ENCODE measurements around the gene TULP4. TPM values are rescaled to one million over a fixed set of nuclear protein-coding genes. Genes with fewer than 3 reads are reported as not detected.

TULP4 gene
- total RNA-seq, 1 donor from 2014 or later: 117 TPM

DNA sequence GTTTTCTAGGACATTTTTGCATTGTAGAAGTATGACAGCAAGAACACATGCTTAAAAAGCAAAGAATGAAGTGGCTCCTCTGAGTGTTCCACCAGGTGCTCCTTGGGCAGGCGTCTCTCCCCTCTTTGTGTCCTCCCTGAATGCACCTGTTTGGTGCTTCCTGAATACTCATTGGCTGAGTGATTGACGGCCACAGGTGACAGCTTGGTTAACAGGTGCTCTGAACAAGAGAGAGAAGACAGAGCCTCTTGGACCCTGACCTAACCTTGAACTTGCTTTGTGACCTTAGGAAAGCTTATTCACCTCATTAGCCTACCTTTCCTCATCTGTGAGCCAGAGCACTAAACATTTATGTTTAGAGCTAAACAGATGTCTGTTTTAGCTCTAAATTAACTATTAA is 93.7 kb downstream of the TULP4 start:
- Mint-ChIP-seq H3K4me3 (ENCODE audit: unreplicated experiment) (no peak overlapping the region), H3K27ac (ENCODE audit: unreplicated experiment) (no peak overlapping the region), H3K27me3 (ENCODE audit: unreplicated experiment) (peaks cover 1% of the 10 kb centered on the region), H3K4me1 (ENCODE audit: unreplicated experiment) (peaks cover 39% of the 10 kb centered on the region), H3K9me3 (ENCODE audit: unreplicated experiment) (no peaks in the 10 kb centered on the region), H3K36me3 (ENCODE audit: low read depth, unreplicated experiment) (peaks cover 9% of the 10 kb centered on the region)
- TF ChIP-seq, protein P1, sequence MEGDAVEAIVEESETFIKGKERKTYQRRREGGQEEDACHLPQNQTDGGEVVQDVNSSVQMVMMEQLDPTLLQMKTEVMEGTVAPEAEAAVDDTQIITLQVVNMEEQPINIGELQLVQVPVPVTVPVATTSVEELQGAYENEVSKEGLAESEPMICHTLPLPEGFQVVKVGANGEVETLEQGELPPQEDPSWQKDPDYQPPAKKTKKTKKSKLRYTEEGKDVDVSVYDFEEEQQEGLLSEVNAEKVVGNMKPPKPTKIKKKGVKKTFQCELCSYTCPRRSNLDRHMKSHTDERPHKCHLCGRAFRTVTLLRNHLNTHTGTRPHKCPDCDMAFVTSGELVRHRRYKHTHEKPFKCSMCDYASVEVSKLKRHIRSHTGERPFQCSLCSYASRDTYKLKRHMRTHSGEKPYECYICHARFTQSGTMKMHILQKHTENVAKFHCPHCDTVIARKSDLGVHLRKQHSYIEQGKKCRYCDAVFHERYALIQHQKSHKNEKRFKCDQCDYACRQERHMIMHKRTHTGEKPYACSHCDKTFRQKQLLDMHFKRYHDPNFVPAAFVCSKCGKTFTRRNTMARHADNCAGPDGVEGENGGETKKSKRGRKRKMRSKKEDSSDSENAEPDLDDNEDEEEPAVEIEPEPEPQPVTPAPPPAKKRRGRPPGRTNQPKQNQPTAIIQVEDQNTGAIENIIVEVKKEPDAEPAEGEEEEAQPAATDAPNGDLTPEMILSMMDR (IDR thresholded peaks at IDR 0.05; ENCODE audit: unreplicated experiment): no peak
- no peak for DNase-seq (ENCODE audit: low spot score)

DNA sequence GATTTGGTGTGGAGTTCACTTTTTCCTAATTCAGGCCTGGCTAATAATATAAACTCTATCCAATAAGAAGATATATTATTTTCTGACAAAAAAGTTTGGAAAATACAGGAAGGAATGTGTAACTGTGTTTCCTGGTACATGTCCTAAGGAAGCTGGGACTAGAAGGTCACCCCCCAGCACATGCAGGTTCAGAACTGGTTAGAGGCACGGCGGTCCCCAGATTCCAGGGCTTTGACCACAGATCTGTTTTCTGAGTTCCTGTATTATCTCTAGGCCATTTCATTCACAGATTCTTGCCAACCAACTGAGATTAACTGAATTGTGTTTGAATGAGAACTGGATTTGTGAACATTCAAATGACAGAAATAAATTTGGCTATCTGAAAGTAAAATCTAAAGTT is 94.5 kb downstream of the TULP4 start:
- TF ChIP-seq, protein P1 (IDR thresholded peaks at IDR 0.05; ENCODE audit: unreplicated experiment): no peak
- Mint-ChIP-seq H3K27ac (ENCODE audit: unreplicated experiment) (no peak overlapping the region), H3K4me1 (ENCODE audit: unreplicated experiment) (peaks cover 35% of the 10 kb centered on the region), H3K27me3 (ENCODE audit: unreplicated experiment) (peaks cover 1% of the 10 kb centered on the region), H3K4me3 (ENCODE audit: unreplicated experiment) (no peak overlapping the region), H3K36me3 (ENCODE audit: low read depth, unreplicated experiment) (peaks cover 9% of the 10 kb centered on the region), H3K9me3 (ENCODE audit: unreplicated experiment) (no peaks in the 10 kb centered on the region)
- DNase-seq (ENCODE audit: low spot score): no peak

DNA sequence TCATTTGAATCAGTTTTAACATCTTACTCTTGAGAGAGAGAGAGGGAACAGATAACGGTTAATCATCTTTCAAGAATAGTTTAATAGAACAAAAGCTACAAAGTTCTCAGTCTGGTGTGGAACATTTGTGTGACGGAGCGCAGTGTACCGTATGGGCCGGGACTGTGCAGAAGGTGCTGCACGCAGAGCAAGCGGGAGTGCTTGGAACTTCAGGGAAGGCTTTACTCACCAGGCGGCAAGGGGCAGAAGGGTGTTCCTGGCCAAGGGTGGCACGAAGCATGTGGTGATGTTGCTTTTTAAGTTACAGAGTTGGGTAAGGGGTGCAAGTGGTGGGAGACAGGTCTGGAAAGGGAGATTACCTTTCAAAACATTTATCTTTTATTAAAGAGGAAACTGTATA is 95.7 kb downstream of the TULP4 start:
- Mint-ChIP-seq H3K4me1 (ENCODE audit: unreplicated experiment) (peaks cover 36% of the 10 kb centered on the region), H3K36me3 (ENCODE audit: low read depth, unreplicated experiment) (peaks cover 13% of the 10 kb centered on the region), H3K27ac (ENCODE audit: unreplicated experiment) (peak overlapping the region; percentile 68), H3K4me3 (ENCODE audit: unreplicated experiment) (peak overlapping the region; percentile 77), H3K9me3 (ENCODE audit: unreplicated experiment) (no peaks in the 10 kb centered on the region), H3K27me3 (ENCODE audit: unreplicated experiment) (peaks cover 1% of the 10 kb centered on the region)
- TF ChIP-seq, protein P1 (IDR thresholded peaks at IDR 0.05; ENCODE audit: unreplicated experiment): no peak
- DNase-seq (ENCODE audit: low spot score): no peak

DNA sequence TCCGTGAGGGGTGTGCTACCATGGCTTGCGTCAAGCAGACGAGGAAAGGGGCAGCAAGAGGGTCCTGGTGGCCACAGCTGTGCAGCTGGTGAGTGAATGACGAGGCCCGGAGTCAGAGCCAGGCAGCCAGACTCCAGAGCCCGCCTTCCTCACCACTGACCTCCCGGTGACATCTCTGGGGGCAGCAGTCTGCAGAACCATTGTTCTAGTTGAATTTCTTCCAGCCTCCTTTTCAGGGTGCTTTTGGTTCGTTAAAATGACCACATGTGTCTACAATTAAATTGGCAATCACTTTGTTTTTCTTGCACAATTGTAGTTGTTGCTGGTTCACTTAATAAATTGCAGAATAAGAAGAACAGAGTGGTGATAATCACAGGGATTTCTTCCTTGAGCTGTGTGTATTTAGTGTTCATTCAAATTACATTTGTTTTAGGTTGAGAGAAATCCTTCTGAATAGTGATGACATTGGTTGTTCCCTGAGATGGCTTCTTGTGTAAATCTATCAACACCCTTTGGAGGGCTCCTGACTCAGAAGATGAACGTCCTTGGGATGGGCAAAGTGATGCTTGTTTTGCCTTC is 96.4 kb downstream of the TULP4 start:
- Mint-ChIP-seq H3K36me3 (ENCODE audit: low read depth, unreplicated experiment) (peaks cover 19% of the 10 kb centered on the region), H3K9me3 (ENCODE audit: unreplicated experiment) (no peaks in the 10 kb centered on the region)
- DNase-seq (ENCODE audit: low spot score): peak; percentile 9

DNA sequence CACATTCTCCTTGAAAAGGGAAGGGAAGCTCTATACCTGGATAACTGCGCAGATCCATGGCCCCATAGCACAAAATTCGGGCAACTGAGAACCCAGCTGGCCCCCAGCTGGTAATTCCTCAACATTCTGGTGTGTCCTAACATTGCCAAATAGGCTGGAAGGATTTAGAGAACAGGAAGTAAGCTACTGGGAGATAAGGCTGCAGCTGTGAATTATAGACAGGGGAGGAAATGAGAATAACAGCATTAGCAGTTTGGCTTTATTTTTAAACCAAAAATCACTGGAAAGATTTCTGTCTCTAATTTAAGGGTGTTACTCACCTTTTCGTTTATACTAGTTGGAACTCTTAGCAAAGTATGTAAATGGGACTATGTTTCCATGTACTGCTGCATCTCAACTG is 97.2 kb downstream of the TULP4 start:
- TF ChIP-seq, protein P1 (IDR thresholded peaks at IDR 0.05; ENCODE audit: unreplicated experiment): no peak
- Mint-ChIP-seq H3K27me3 (ENCODE audit: unreplicated experiment) (peaks cover 1% of the 10 kb centered on the region), H3K27ac (ENCODE audit: unreplicated experiment) (peak overlapping the region; percentile 78), H3K9me3 (ENCODE audit: unreplicated experiment) (no peaks in the 10 kb centered on the region), H3K36me3 (ENCODE audit: low read depth, unreplicated experiment) (peaks cover 22% of the 10 kb centered on the region), H3K4me1 (ENCODE audit: unreplicated experiment) (peaks cover 40% of the 10 kb centered on the region), H3K4me3 (ENCODE audit: unreplicated experiment) (no peak overlapping the region)
- DNase-seq (ENCODE audit: low spot score): peak; percentile 10

More for the DNA sequence above, 96.4 kb downstream of the TULP4 start:
- Mint-ChIP-seq H3K27ac (ENCODE audit: unreplicated experiment) (no peak overlapping the region), H3K27me3 (ENCODE audit: unreplicated experiment) (peaks cover 1% of the 10 kb centered on the region), H3K4me3 (ENCODE audit: unreplicated experiment) (no peak overlapping the region), H3K4me1 (ENCODE audit: unreplicated experiment) (peaks cover 40% of the 10 kb centered on the region)
- TF ChIP-seq, protein P1 (IDR thresholded peaks at IDR 0.05; ENCODE audit: unreplicated experiment): no peak
